ENCODE measurements around the gene TUBGCP3. TPM values are rescaled to one million over a fixed set of nuclear protein-coding genes. Genes with fewer than 3 reads are reported as not detected.

TUBGCP3 gene
- total and polyA plus RNA-seq, 2 donors (not counting 1 experiment from before 2014, with no cell fraction given) = 30.6 to 65.1 TPM

DNA sequence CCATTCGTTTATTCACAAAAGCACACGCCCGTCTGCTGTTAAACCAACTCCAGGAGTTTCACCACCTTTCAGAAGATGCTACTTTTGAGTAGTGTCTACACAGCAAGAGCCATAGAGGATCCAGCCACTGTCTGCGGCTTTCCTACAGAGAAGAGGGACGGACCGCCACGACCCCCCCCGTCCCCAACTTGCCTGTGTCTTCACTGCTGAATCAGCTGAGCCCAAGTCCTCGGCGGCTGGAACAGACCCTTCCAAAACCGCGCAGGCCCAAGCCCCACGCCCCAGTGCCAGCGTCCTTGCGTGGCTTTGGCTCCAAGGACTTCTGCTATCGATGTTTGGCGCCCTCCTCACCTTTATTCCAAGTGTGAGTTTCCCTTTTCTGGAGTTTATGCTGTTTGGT, 146.7 kb downstream of the TUBGCP3 start:
- CTCF ChIA-PET = no interaction called here
- Histone ChIP-seq H3K4me1 (ENCODE audit: control insufficient read depth in 2 of 2, insufficient read depth in 2 of 2, low read length in 2 of 2) (no peaks in the 10 kb centered on the region), H3K9ac (ENCODE audit: low read length) (no peak overlapping the region), H2AFZ (ENCODE audit: insufficient read depth, low read depth, low read length, poor library complexity, severe bottlenecking) (no peak overlapping the region), H3K79me2 (ENCODE audit: control insufficient read depth, insufficient read depth, low read length) (no peaks in the 10 kb centered on the region), H3K4me3 (ENCODE audit: control extremely low read depth in 1 of 5, extremely low read depth in 1 of 5, insufficient read depth in 1 of 5, low read depth in 2 of 5, low read length in 4 of 5) (no peak overlapping the region), H4K20me1 (ENCODE audit: control insufficient read depth, insufficient read depth, low read length, poor library complexity, severe bottlenecking) (no peaks in the 10 kb centered on the region), H3K9me3 (ENCODE audit: control extremely low read depth in 1 of 3, control insufficient read depth in 2 of 3, insufficient read depth in 1 of 3, low read length in 2 of 3) (peaks cover 0 to 8% (median 6%) of the 10 kb centered on the region in 3 donors), H3K4me2 (replicated peaks; ENCODE audit: low read depth, low read length, poor library complexity, severe bottlenecking) (no peak overlapping the region), H3K27me3 (replicated peaks in 1 of 4; ENCODE audit: control extremely low read depth in 1 of 4, control insufficient read depth in 3 of 4, insufficient read depth in 4 of 4, low read length in 3 of 4) (peaks cover 0 to 8% (median 0%) of the 10 kb centered on the region in 4 experiments), H3K36me3 (replicated peaks in 1 of 2; ENCODE audit: control extremely low read depth in 1 of 2, control insufficient read depth in 1 of 2, extremely low read depth in 1 of 2, insufficient read depth in 2 of 2, low read length in 1 of 2) (no peaks in the 10 kb centered on the region), H3K27ac (ENCODE audit: low read length in 2 of 2) (no peak overlapping the region)
- H3K4me3 Mint-ChIP-seq = no peak overlapping the region
- TF ChIP-seq EZH2 (IDR thresholded peaks at IDR 0.05; ENCODE audit: borderline replicate concordance, insufficient read depth, low read depth, low read length, poor library complexity, severe bottlenecking) = no peak
- H3K9me3 Mint-ChIP-seq (ENCODE audit: insufficient read depth) = peaks cover 4% of the 10 kb centered on the region
- no peak overlapping the region for H3K27ac Mint-ChIP-seq
- peaks cover 13% of the 10 kb centered on the region for H3K27me3 Mint-ChIP-seq
- POLR2A ChIA-PET = no interaction called here
- intact Hi-C loops (cut with micrococcal nuclease) = no loop called here
- WGBS (ENCODE audit: insufficient coverage) = 92% methylated on average over 17 of the region's 17 CpGs
- DNase-seq (no peak), ATAC-seq (ENCODE audit: low read depth) (no peak)
- no peaks in the 10 kb centered on the region for H3K4me1 Mint-ChIP-seq

- peaks cover 0 to 10% (median 6%) of the 10 kb centered on the region in 3 donors for H3K9me3 ChIP-seq (ENCODE audit: control extremely low read depth in 1 of 3, control insufficient read depth in 2 of 3, insufficient read depth in 1 of 3, low read length in 2 of 3)
- H3K4me2 ChIP-seq (replicated peaks; ENCODE audit: low read depth, low read length, poor library complexity, severe bottlenecking) = no peak overlapping the region
- Mint-ChIP-seq H3K27ac (no peak overlapping the region), H3K9me3 (ENCODE audit: insufficient read depth) (peaks cover 6% of the 10 kb centered on the region), H3K4me3 (no peak overlapping the region), H3K27me3 (peaks cover 15% of the 10 kb centered on the region), H3K4me1 (no peaks in the 10 kb centered on the region)
- TF ChIP-seq EZH2 (IDR thresholded peaks at IDR 0.05; ENCODE audit: borderline replicate concordance, insufficient read depth, low read depth, low read length, poor library complexity, severe bottlenecking) (no peak), CTCF (IDR thresholded peaks at IDR 0.05) (no peak)
- H4K20me1 ChIP-seq (ENCODE audit: control insufficient read depth, insufficient read depth, low read length, poor library complexity, severe bottlenecking) = no peaks in the 10 kb centered on the region
- WGBS (ENCODE audit: insufficient coverage) = no CpG with 5 or more reads among the region's 2 CpGs
- no peak overlapping the region for H2AFZ ChIP-seq (ENCODE audit: insufficient read depth, low read depth, low read length, poor library complexity, severe bottlenecking)
- H3K27me3 ChIP-seq (replicated peaks in 1 of 4; ENCODE audit: control extremely low read depth in 1 of 4, control insufficient read depth in 3 of 4, insufficient read depth in 4 of 4, low read length in 3 of 4) = no peaks in the 10 kb centered on the region
- H3K79me2 ChIP-seq (ENCODE audit: control insufficient read depth, insufficient read depth, low read length) = no peaks in the 10 kb centered on the region
- no peaks in the 10 kb centered on the region for H3K36me3 ChIP-seq (replicated peaks in 1 of 2; ENCODE audit: control extremely low read depth in 1 of 2, control insufficient read depth in 1 of 2, extremely low read depth in 1 of 2, insufficient read depth in 2 of 2, low read length in 1 of 2)
- no peak overlapping the region for H3K4me3 ChIP-seq (ENCODE audit: control extremely low read depth in 1 of 5, extremely low read depth in 1 of 5, insufficient read depth in 1 of 5, low read depth in 2 of 5, low read length in 4 of 5)
- CTCF ChIA-PET = no interaction called here
- DNase-seq (no peak), ATAC-seq (ENCODE audit: low read depth) (no peak)
- no peak overlapping the region for H3K27ac ChIP-seq (ENCODE audit: low read length in 2 of 2)
- intact Hi-C loops (cut with micrococcal nuclease) = no loop called here
- no peak overlapping the region for H3K9ac ChIP-seq (ENCODE audit: low read length)
- POLR2A ChIA-PET = no interaction called here
- H3K4me1 ChIP-seq (ENCODE audit: control insufficient read depth in 2 of 2, insufficient read depth in 2 of 2, low read length in 2 of 2) = no peaks in the 10 kb centered on the region
Measured at GRCh38 chr13:112438515-112438914, 149.4 kb downstream of the TUBGCP3 start.

All from B cell (primary cell).